ES-I3 (cell line): ENCODE results near the gene RCOR3.
"Not testable (repeated sequence)": the region's sequence is repeated elsewhere in the genome, so short reads cannot be mapped to it uniquely, and the experiment has no call there.

Experiments used
- H3K36me3 ChIP-seq: 2 replicates; pipeline ENCODE4 v1.6.1; 2013; ENCODE audit warnings: mild to moderate bottlenecking, low read length, control low read depth, moderate library complexity; ENCODE audit not compliant: insufficient read depth
- H3K4me1 ChIP-seq: 2 replicates; pipeline ENCODE4 v1.6.1; 2013; ENCODE audit warnings: mild to moderate bottlenecking, control low read depth, low read length; ENCODE audit not compliant: insufficient read depth
- H3K9ac ChIP-seq: 2 replicates; pipeline ENCODE4 v1.6.1; 2013; ENCODE audit warnings: low read depth, mild to moderate bottlenecking, low read length, moderate library complexity
- H3K9me3 ChIP-seq: 2 replicates; pipeline ENCODE4 v1.6.1; 2013; ENCODE audit warnings: mild to moderate bottlenecking, low read length, moderate library complexity; ENCODE audit not compliant: control insufficient read depth, insufficient read depth

RCOR3 gene

GRCh38 chr1:211336161-211336560, 77.0 kb downstream of the RCOR3 start:
- Histone ChIP-seq H3K9me3 (no peaks in the 10 kb centered on the region), H3K9ac (no peak overlapping the region), H3K36me3 (no peaks in the 10 kb centered on the region), H3K4me1 (peaks cover 21% of the 10 kb centered on the region)

GRCh38 chr1:211336775-211337174, 77.6 kb downstream of the RCOR3 start:
- peaks cover 21% of the 10 kb centered on the region for H3K4me1 ChIP-seq
- no peaks in the 10 kb centered on the region for H3K36me3 ChIP-seq
- no peaks in the 10 kb centered on the region for H3K9me3 ChIP-seq
- no peak overlapping the region for H3K9ac ChIP-seq

GRCh38 chr1:211337430-211338223, 78.5 kb downstream of the RCOR3 start:
- Histone ChIP-seq H3K9me3 (no peaks in the 10 kb centered on the region), H3K36me3 (no peaks in the 10 kb centered on the region), H3K4me1 (peaks cover 15% of the 10 kb centered on the region; the same call in 1 of the 2 replicates), H3K9ac (no peak overlapping the region)

GRCh38 chr1:211338224-211338620, 79.1 kb downstream of the RCOR3 start:
- Histone ChIP-seq H3K9ac (no peak overlapping the region), H3K4me1 (peaks cover 15% of the 10 kb centered on the region; the same call in 1 of the 2 replicates), H3K9me3 (no peaks in the 10 kb centered on the region), H3K36me3 (no peaks in the 10 kb centered on the region)

GRCh38 chr1:211339631-211340041, 80.5 kb downstream of the RCOR3 start:
- Histone ChIP-seq H3K9me3 (no peaks in the 10 kb centered on the region), H3K4me1 (peaks cover 15% of the 10 kb centered on the region; the same call in 1 of the 2 replicates), H3K36me3 (no peaks in the 10 kb centered on the region), H3K9ac (no peak overlapping the region)

- Histone ChIP-seq H3K9ac (no peak overlapping the region), H3K9me3 (no peaks in the 10 kb centered on the region), H3K36me3 (no peaks in the 10 kb centered on the region), H3K4me1 (peaks cover 16% of the 10 kb centered on the region)
Observed at GRCh38 chr1:211340622-211341507, 81.7 kb downstream of the RCOR3 start.

- H3K36me3 ChIP-seq, result no peaks in the 10 kb centered on the region
- peaks cover 16% of the 10 kb centered on the region for H3K4me1 ChIP-seq
- no peak overlapping the region for H3K9ac ChIP-seq
- H3K9me3 ChIP-seq, result no peaks in the 10 kb centered on the region
Observed at GRCh38 chr1:211341999-211342398, 82.8 kb downstream of the RCOR3 start.

- Histone ChIP-seq H3K4me1 (peaks cover 16% of the 10 kb centered on the region), H3K9me3 (no peaks in the 10 kb centered on the region), H3K36me3 (no peaks in the 10 kb centered on the region), H3K9ac (no peak overlapping the region)
Observed at GRCh38 chr1:211343607-211344006, 84.4 kb downstream of the RCOR3 start.

GRCh38 chr1:211344152-211344618, 85.0 kb downstream of the RCOR3 start:
- Histone ChIP-seq H3K9me3 (no peaks in the 10 kb centered on the region), H3K4me1 (peaks cover 13% of the 10 kb centered on the region), H3K9ac (no peak overlapping the region), H3K36me3 (no peaks in the 10 kb centered on the region)

- peaks cover 9% of the 10 kb centered on the region for H3K4me1 ChIP-seq
- no peaks in the 10 kb centered on the region for H3K9me3 ChIP-seq
- no peaks in the 10 kb centered on the region for H3K36me3 ChIP-seq
- H3K9ac ChIP-seq, result no peak overlapping the region
Observed at GRCh38 chr1:211345719-211346118, 86.6 kb downstream of the RCOR3 start.

GRCh38 chr1:211347077-211347844, 88.1 kb downstream of the RCOR3 start:
- no peak overlapping the region for H3K9ac ChIP-seq
- peaks cover 9% of the 10 kb centered on the region for H3K4me1 ChIP-seq
- peaks cover 5% of the 10 kb centered on the region; the same call in 1 of the 2 replicates for H3K9me3 ChIP-seq
- H3K36me3 ChIP-seq, result no peaks in the 10 kb centered on the region

- Histone ChIP-seq H3K9me3 (peaks cover 5% of the 10 kb centered on the region; the same call in 1 of the 2 replicates), H3K9ac (no peak overlapping the region), H3K4me1 (peaks cover 9% of the 10 kb centered on the region), H3K36me3 (no peaks in the 10 kb centered on the region)
Observed at GRCh38 chr1:211348547-211348946, 89.4 kb downstream of the RCOR3 start.

GRCh38 chr1:211349741-211350140, 90.6 kb downstream of the RCOR3 start:
- Histone ChIP-seq H3K9ac (no peak overlapping the region), H3K9me3 (peaks cover 5% of the 10 kb centered on the region; the same call in 1 of the 2 replicates), H3K4me1 (peaks cover 9% of the 10 kb centered on the region)

GRCh38 chr1:211352055-211352454, 92.9 kb downstream of the RCOR3 start:
- H3K9ac ChIP-seq, H3K9me3 ChIP-seq, H3K36me3 ChIP-seq, H3K4me1 ChIP-seq: not testable (repeated sequence)

More at GRCh38 chr1:211349741-211350140, 90.6 kb downstream of the RCOR3 start:
- no peaks in the 10 kb centered on the region for H3K36me3 ChIP-seq
